Measurements from ENCODE around the gene MYZAP.

GRCh38 chr15:57726411-57726810, 134.7 kb downstream of the MYZAP start:
- TF ChIP-seq, protein P1, sequence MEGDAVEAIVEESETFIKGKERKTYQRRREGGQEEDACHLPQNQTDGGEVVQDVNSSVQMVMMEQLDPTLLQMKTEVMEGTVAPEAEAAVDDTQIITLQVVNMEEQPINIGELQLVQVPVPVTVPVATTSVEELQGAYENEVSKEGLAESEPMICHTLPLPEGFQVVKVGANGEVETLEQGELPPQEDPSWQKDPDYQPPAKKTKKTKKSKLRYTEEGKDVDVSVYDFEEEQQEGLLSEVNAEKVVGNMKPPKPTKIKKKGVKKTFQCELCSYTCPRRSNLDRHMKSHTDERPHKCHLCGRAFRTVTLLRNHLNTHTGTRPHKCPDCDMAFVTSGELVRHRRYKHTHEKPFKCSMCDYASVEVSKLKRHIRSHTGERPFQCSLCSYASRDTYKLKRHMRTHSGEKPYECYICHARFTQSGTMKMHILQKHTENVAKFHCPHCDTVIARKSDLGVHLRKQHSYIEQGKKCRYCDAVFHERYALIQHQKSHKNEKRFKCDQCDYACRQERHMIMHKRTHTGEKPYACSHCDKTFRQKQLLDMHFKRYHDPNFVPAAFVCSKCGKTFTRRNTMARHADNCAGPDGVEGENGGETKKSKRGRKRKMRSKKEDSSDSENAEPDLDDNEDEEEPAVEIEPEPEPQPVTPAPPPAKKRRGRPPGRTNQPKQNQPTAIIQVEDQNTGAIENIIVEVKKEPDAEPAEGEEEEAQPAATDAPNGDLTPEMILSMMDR (IDR thresholded peaks at IDR 0.05): no peak
- TF ChIP-seq, protein P2, sequence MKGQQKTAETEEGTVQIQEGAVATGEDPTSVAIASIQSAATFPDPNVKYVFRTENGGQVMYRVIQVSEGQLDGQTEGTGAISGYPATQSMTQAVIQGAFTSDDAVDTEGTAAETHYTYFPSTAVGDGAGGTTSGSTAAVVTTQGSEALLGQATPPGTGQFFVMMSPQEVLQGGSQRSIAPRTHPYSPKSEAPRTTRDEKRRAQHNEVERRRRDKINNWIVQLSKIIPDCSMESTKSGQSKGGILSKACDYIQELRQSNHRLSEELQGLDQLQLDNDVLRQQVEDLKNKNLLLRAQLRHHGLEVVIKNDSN (IDR thresholded peaks at IDR 0.05; ENCODE audit: borderline replicate concordance, low read depth): no peak
- TF ChIP-seq EP300 (IDR thresholded peaks at IDR 0.05; ENCODE audit: borderline replicate concordance in 1 of 2, low read depth in 1 of 2, low read length in 1 of 2) (no peak), GABPA (IDR thresholded peaks at IDR 0.05; ENCODE audit: low read depth) (no peak)

All from SK-N-SH (cell line).